GM21786 (cell line): ENCODE results near the gene ITPRIPL2.

Source experiments
- ATAC-seq: cut with Tn5 transposase; IDR thresholded peaks from one replicate; pipeline ENCODE4 v1.9.1; 2021; ENCODE audit not compliant: unreplicated experiment

ITPRIPL2 gene

GRCh38 chr16:19093631-19094541 lies 19.9 kb upstream of the ITPRIPL2 start:
- ATAC-seq, result no peak

- no peak for ATAC-seq
Measured at GRCh38 chr16:19094542-19095365, 19.0 kb upstream of the ITPRIPL2 start.

- ATAC-seq, result peak; percentile 64
Measured at GRCh38 chr16:19095654-19096053, 18.1 kb upstream of the ITPRIPL2 start.

GRCh38 chr16:19098173-19098572 lies 15.6 kb upstream of the ITPRIPL2 start:
- no peak for ATAC-seq

- ATAC-seq, result no peak
Measured at GRCh38 chr16:19102187-19102872, 11.4 kb upstream of the ITPRIPL2 start.

GRCh38 chr16:19104607-19105006 lies 9.2 kb upstream of the ITPRIPL2 start:
- no peak for ATAC-seq

- ATAC-seq, result no peak
Measured at GRCh38 chr16:19105131-19105530, 8.6 kb upstream of the ITPRIPL2 start.

GRCh38 chr16:19105891-19106624 lies 7.7 kb upstream of the ITPRIPL2 start:
- no peak for ATAC-seq

- ATAC-seq, result no peak
Measured at GRCh38 chr16:19106625-19107020, 7.1 kb upstream of the ITPRIPL2 start.

GRCh38 chr16:19108409-19109287 lies 5.1 kb upstream of the ITPRIPL2 start:
- no peak for ATAC-seq

- ATAC-seq, result no peak
Measured at GRCh38 chr16:19109288-19109664, 4.5 kb upstream of the ITPRIPL2 start.

- ATAC-seq, result no peak
Measured at GRCh38 chr16:19110537-19111360, 3.0 kb upstream of the ITPRIPL2 start.

- no peak for ATAC-seq
Measured at GRCh38 chr16:19112099-19112407, 1.7 kb upstream of the ITPRIPL2 start.

GRCh38 chr16:19114359-19115147 lies 789 bp downstream of the ITPRIPL2 start:
- ATAC-seq, result no peak

GRCh38 chr16:19115148-19116021 lies 1.6 kb downstream of the ITPRIPL2 start:
- ATAC-seq, result no peak

GRCh38 chr16:19116711-19117449 lies 3.1 kb downstream of the ITPRIPL2 start:
- ATAC-seq, result no peak
